SU-DHL-6 (cell line): ENCODE measurements around the gene NET1.

Experiments
- H2AFZ ChIP-seq: fragments of 200-600 bp; sonication (generic); 2 replicates; pipeline ENCODE4 v1.6.1; 2014; ENCODE audit warnings: low read depth, mild to moderate bottlenecking, moderate library complexity, mixed read lengths, antibody characterized with exemption, low read length; ENCODE audit not compliant: severe bottlenecking
- H3F3A ChIP-seq: fragments of 200-600 bp; shearing (Covaris generic); 2 replicates; pipeline ENCODE4 v1.6.0; 2016; ENCODE audit warnings: antibody characterized with exemption, mild to moderate bottlenecking; ENCODE audit not compliant: insufficient read depth
- H3K27ac ChIP-seq: fragments of 200-600 bp; sonication (generic); 2 replicates; pipeline ENCODE4 v1.5.1; 2016; ENCODE audit warnings: low read depth, mild to moderate bottlenecking, low read length, moderate library complexity, mixed read lengths
- H3K27me3 ChIP-seq: fragments of 200-600 bp; sonication (generic), shearing (Covaris generic); 2 replicates; pipeline ENCODE4 v1.6.0; 2014; ENCODE audit warnings: mild to moderate bottlenecking, low read length
- H3K36me3 ChIP-seq: fragments of 200-600 bp; sonication (generic); 2 replicates; pipeline ENCODE4 v1.6.1; 2014; ENCODE audit warnings: mild to moderate bottlenecking, low read length, mixed read lengths
- H3K4me2 ChIP-seq: fragments of 300-600, 200-600 bp; shearing (Covaris generic), sonication (generic); 2 replicates; pipeline ENCODE4 v1.6.0; 2014; ENCODE audit warnings: low read length, low read depth, mild to moderate bottlenecking; ENCODE audit not compliant: poor library complexity, severe bottlenecking
- H3K4me3 ChIP-seq: fragments of 200-600 bp; sonication (generic); 2 replicates; pipeline ENCODE4 v1.5.1; 2014; ENCODE audit warnings: antibody characterized with exemption, low read length, mild to moderate bottlenecking, mixed read lengths; ENCODE audit not compliant: insufficient read depth, poor library complexity, severe bottlenecking
- H3K79me2 ChIP-seq: fragments of 200-600 bp; sonication (generic); 2 replicates; pipeline ENCODE4 v1.6.1; 2014; ENCODE audit warnings: mild to moderate bottlenecking, low read length, moderate library complexity; ENCODE audit not compliant: insufficient read depth
- H3K9ac ChIP-seq: fragments of 200-600 bp; sonication (generic); 2 replicates; pipeline ENCODE4 v1.7.0; 2014; ENCODE audit warnings: mild to moderate bottlenecking, low read length
- H3K9me2 ChIP-seq: fragments of 200-600 bp; sonication (generic); replicated peaks from 2 replicates; pipeline ENCODE4 v1.6.1; 2014; ENCODE audit warnings: low read length; ENCODE audit not compliant: insufficient read depth
- H3K9me3 ChIP-seq: fragments of 200-600 bp; sonication (generic); 2 replicates; pipeline ENCODE4 v1.6.1; 2014; ENCODE audit warnings: low read length, mixed read lengths; ENCODE audit not compliant: insufficient read depth
- H4K20me1 ChIP-seq: fragments of 200-600 bp; sonication (generic); 2 replicates; pipeline ENCODE4 v1.6.1; 2014; ENCODE audit warnings: low read depth, mild to moderate bottlenecking, antibody characterized with exemption, low read length, moderate library complexity, mixed read lengths
- EZH2phosphoT487 ChIP-seq: fragments of 200-600 bp; sonication (generic), shearing (Covaris generic); conservative IDR thresholded peaks from 2 replicates; pipeline ENCODE4 v1.6.1; 2018; ENCODE audit warnings: mild to moderate bottlenecking, antibody characterized with exemption, low read length, moderate library complexity, mixed read lengths
- TF ChIP-seq, protein P1 (sequence below): fragments of 200-600 bp; sonication (generic); IDR thresholded peaks from one replicate; pipeline ENCODE4 v1.5.1; 2017; ENCODE audit warnings: antibody characterized with exemption, mild to moderate bottlenecking, low read length, moderate library complexity; ENCODE audit not compliant: insufficient read depth, poor library complexity, severe bottlenecking

The NET1 gene

DNA sequence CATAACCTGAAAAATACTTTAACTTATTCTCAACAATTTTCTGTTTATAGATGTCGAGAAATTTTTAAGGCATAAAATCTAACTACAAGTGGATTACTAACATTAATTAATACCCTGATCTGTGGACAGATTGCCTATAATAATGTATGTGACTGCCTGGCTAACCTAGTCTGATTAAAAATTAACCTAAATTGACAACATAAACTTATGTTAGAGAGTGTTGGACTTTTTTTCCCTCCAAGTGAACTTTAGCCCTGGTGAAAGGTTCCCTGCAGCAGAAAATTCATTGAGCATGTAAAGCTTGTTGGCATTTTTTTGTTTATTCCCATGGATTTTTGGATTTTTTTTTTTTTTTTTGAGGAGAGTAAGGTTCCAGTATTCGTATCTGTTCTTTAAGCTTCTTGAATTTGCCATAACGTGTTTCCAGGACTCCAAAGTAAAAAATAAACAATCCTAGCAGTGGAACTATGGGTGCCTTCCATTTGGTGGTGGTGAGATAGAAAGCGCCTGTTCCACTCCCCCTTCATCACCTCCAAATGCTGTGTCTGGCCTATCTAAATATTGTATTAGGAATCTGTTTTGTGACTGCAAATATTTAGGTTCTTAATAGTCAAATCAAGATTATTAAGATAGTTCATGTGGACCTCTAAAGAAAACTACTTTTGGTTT, 36.1 kb downstream of the NET1 start:
- Histone ChIP-seq H2AFZ (no peak overlapping the region), H3F3A (peaks cover 21% of the 10 kb centered on the region; the same call in 1 of the 2 replicates), H4K20me1 (no peaks in the 10 kb centered on the region), H3K9me2 (no peaks in the 10 kb centered on the region), H3K36me3 (peaks cover 23% of the 10 kb centered on the region; the same call in 1 of the 2 replicates), H3K9ac (0 out of 2 replicates have a peak overlapping the region, but pooled peaks have one; percentile 65), H3K4me2 (peak overlapping the region; percentile 99), H3K27ac (no peak overlapping the region; the same call in 1 of the 2 replicates), H3K9me3 (no peaks in the 10 kb centered on the region), H3K4me3 (peak overlapping the region; percentile 80), H3K27me3 (no peaks in the 10 kb centered on the region), H3K79me2 (peaks cover 31% of the 10 kb centered on the region)
- TF ChIP-seq, protein P1, sequence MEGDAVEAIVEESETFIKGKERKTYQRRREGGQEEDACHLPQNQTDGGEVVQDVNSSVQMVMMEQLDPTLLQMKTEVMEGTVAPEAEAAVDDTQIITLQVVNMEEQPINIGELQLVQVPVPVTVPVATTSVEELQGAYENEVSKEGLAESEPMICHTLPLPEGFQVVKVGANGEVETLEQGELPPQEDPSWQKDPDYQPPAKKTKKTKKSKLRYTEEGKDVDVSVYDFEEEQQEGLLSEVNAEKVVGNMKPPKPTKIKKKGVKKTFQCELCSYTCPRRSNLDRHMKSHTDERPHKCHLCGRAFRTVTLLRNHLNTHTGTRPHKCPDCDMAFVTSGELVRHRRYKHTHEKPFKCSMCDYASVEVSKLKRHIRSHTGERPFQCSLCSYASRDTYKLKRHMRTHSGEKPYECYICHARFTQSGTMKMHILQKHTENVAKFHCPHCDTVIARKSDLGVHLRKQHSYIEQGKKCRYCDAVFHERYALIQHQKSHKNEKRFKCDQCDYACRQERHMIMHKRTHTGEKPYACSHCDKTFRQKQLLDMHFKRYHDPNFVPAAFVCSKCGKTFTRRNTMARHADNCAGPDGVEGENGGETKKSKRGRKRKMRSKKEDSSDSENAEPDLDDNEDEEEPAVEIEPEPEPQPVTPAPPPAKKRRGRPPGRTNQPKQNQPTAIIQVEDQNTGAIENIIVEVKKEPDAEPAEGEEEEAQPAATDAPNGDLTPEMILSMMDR, result no peak
- TF ChIP-seq EZH2phosphoT487, result no peak

DNA sequence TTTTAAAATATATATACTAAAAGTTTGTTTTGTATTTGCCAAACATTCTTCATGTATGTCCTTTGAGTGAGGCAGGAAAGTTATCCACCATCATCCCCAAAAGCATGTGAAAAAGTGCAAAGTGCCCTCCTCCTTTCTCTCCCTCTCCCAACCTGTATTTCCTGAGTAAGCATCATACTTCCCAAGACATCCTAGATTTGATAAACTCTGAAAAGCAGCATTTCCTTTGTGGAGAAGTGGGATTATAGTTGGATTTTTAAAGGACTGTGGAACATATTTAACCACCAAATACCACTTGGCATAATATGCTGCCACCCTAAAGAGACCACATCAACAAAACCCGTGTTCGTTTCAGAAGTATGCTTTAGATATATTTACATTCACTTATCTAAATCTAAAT, 36.9 kb downstream of the NET1 start:
- Histone ChIP-seq H2AFZ (no peak overlapping the region), H4K20me1 (no peaks in the 10 kb centered on the region), H3K79me2 (peaks cover 31% of the 10 kb centered on the region), H3K36me3 (peaks cover 18% of the 10 kb centered on the region; the same call in 1 of the 2 replicates), H3K9ac (no peak overlapping the region), H3K27me3 (no peaks in the 10 kb centered on the region), H3K4me3 (no peak overlapping the region), H3K4me2 (no peak overlapping the region), H3K27ac (no peak overlapping the region), H3K9me2 (no peaks in the 10 kb centered on the region), H3K9me3 (no peaks in the 10 kb centered on the region), H3F3A (peaks cover 21% of the 10 kb centered on the region; the same call in 1 of the 2 replicates)
- TF ChIP-seq, protein P1, result no peak
- TF ChIP-seq EZH2phosphoT487, result no peak

DNA sequence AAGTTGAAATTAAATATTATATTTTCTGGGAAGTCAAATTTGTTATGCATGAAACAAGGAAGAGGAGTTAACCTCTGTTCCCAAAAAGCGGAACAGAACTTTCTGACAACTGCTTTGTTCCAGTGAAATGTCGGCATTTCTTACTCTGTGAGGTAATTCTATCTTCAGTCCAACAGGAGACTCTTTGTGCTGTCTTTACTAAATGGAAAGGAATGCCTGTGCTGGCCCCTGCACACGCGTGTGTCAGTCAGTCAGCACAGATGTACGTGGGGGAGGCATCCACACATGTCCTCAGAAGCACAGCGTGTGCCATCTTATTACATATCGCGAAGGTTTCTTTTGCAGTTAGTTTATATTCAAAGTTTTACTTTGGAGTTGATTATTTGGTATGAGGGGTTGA, 37.5 kb downstream of the NET1 start:
- TF ChIP-seq, protein P1, result no peak
- TF ChIP-seq EZH2phosphoT487, result no peak
- Histone ChIP-seq H3K36me3 (peaks cover 21% of the 10 kb centered on the region; the same call in 1 of the 2 replicates), H3K4me2 (no peak overlapping the region), H3K4me3 (no peak overlapping the region), H3K27ac (no peak overlapping the region), H3K79me2 (peaks cover 31% of the 10 kb centered on the region), H3F3A (peaks cover 20% of the 10 kb centered on the region; the same call in 1 of the 2 replicates), H3K9me3 (no peaks in the 10 kb centered on the region), H2AFZ (no peak overlapping the region), H4K20me1 (no peaks in the 10 kb centered on the region), H3K27me3 (no peaks in the 10 kb centered on the region), H3K9ac (no peak overlapping the region), H3K9me2 (no peaks in the 10 kb centered on the region)
